Ovary (tissue), 9 donors: ENCODE data around the gene ATF2. TPM values are rescaled to one million over a fixed set of nuclear protein-coding genes. Genes with fewer than 3 reads are reported as not detected.

Experiments used
- DNase-seq, 5 donors: peaks; one replicate each; pipeline ENCODE4 v3.0.0-alpha.2; 2019 to 2020
- H3K27ac ChIP-seq, 2 donors: fragments of 200-600 bp; one replicate each; pipeline versions ENCODE4 v1.5.1 to v1.8.0; 2019 to 2022
- H3K27me3 ChIP-seq: fragments of 200-600 bp; one replicate; pipeline ENCODE4 v1.8.0; 2022
- H3K36me3 ChIP-seq: fragments of 200-600 bp; sonication (generic); one replicate; pipeline ENCODE4 v1.5.1; 2019
- H3K4me1 ChIP-seq: one replicate; pipeline ENCODE4 v1.8.1; 2013; ENCODE audit warnings: mild to moderate bottlenecking, moderate library complexity; ENCODE audit not compliant: insufficient read depth
- H3K4me3 ChIP-seq: fragments of 200-600 bp; sonication (generic); one replicate; pipeline ENCODE4 v1.5.1; 2017
- H3K9me3 ChIP-seq, 2 donors: fragments of 200-600 bp in 1 of 2; sonication (generic) in 1 of 2; one replicate each; pipeline versions ENCODE4 v1.5.1 to v1.8.1; 2013 to 2019; ENCODE audit warnings: mild to moderate bottlenecking in 1 of 2, moderate library complexity in 1 of 2
- EP300 ChIP-seq: sonication (generic); formaldehyde crosslinking; IDR thresholded peaks from one replicate; pipeline ENCODE4 v1.6.1; 2017; ENCODE audit warnings: antibody characterized with exemption
- POLR2A ChIP-seq: fragments of 450-650 bp; IDR thresholded peaks from one replicate; pipeline ENCODE4 v1.6.1; 2017; ENCODE audit warnings: antibody characterized with exemption, mild to moderate bottlenecking, moderate library complexity
- WGBS, 3 donors: extraction: QIAGEN DNeasy Blood & Tissue Kit in 1 of 3; methylation state at CpG; one replicate each; pipeline versions ENCODE4 v1.1.5 to v1.1.7; 2013 to 2017; 5-methylcytosine and 5-hydroxymethylcytosine counted together
- intact Hi-C, 4 donors: fragments of 100-400 bp; cut with DNase I; formaldehyde crosslinking; loops; one replicate each; pipeline versions ENCODE4 v1.11.0 to v1.15.1; 2022 to 2023
- polyA plus RNA-seq, 2 donors: library from polyadenylated mRNA; stranded (reverse); fragments of 200-250 nt in 1 of 2; fragments of 350-450 nt in 1 of 2; fragmentation: Illumina TruSeq in 1 of 2; extraction: RNeasy Lipid Tissue Mini Kit (QIAGEN cat#74804) in 1 of 2; gene quantifications; one replicate each; pipeline ENCODE4 v1.2.3, GENCODE V29; 2013 to 2014
- total RNA-seq, 7 donors: library from RNA; depleted of rRNA in 2 of 7; stranded (reverse); fragments of >200 nt in 2 of 7; fragmentation: NEBNext Ultra II Directional in 3 of 7; extraction: Animal tissue kit (Norgen Biotek cat#: 25700) in 3 of 7; gene quantifications; one replicate each; pipeline versions ENCODE4 v1.1.0 to v1.2.4, GENCODE V29; 2016 to 2023
- TF ChIP-seq, protein P1 (sequence below), 3 donors: fragments of 450-650 bp in 2 of 3; fragments of 200-600 bp in 1 of 3; IDR thresholded peaks; one replicate each; pipeline versions ENCODE4 v1.5.1 to v1.8.0; 2016 to 2022; ENCODE audit warnings: antibody characterized with exemption in 3 of 3, mild to moderate bottlenecking in 1 of 3
- donor health status: DM: no; HTN: no; CAD: no; lungs with moderate emphysema.
- donor health status: DM: no; HTN: no; CAD: no.
- donor health status: Bipolar disorder and iron deficiency.
- donor health status: DM: yes; HTN: yes; CAD: no.
- donor health status: DM: no; HTN: no; CAD: no.
- donor health status: DM: yes; HTN: yes; CAD: no.

ATF2 gene
- total and polyA plus RNA-seq, 9 donors, result 21.4 to 69.8 (median 54.5) TPM

DNA sequence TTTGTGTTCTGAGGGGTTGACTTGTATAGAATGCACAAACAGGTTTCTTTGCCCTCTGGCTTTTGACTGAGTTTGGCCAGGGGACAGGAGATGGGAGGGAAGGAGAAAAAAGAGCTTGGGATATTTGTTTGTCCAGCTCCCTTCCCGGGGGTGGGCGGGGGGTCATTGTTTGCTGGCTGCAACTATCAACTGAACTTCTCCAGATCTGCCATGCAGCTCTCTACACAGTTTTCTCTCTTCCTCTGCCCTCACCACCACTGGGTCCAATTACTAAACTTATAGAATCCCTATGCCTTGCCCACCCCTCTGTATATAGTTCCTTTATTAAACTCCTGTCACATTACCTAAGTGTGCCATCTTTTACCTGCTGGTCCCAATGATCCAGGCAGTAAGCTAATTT lies 130.1 kb downstream of the ATF2 start:
- H3K4me1 ChIP-seq, result no peaks in the 10 kb centered on the region
- H3K36me3 ChIP-seq, result no peaks in the 10 kb centered on the region
- intact Hi-C loops, result no loop called here
- DNase-seq, result no peak
- WGBS, 3 donors, result 64 to 74% (median 73%) methylated on average over 2 of the region's 2 CpGs
- no peaks in the 10 kb centered on the region for H3K27me3 ChIP-seq
- TF ChIP-seq POLR2A (no peak), EP300 (no peak)
- TF ChIP-seq, protein P1, sequence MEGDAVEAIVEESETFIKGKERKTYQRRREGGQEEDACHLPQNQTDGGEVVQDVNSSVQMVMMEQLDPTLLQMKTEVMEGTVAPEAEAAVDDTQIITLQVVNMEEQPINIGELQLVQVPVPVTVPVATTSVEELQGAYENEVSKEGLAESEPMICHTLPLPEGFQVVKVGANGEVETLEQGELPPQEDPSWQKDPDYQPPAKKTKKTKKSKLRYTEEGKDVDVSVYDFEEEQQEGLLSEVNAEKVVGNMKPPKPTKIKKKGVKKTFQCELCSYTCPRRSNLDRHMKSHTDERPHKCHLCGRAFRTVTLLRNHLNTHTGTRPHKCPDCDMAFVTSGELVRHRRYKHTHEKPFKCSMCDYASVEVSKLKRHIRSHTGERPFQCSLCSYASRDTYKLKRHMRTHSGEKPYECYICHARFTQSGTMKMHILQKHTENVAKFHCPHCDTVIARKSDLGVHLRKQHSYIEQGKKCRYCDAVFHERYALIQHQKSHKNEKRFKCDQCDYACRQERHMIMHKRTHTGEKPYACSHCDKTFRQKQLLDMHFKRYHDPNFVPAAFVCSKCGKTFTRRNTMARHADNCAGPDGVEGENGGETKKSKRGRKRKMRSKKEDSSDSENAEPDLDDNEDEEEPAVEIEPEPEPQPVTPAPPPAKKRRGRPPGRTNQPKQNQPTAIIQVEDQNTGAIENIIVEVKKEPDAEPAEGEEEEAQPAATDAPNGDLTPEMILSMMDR (IDR thresholded peaks at IDR 0.05), result no peak
- H3K27ac ChIP-seq, result no peak overlapping the region
- H3K9me3 ChIP-seq, result no peaks in the 10 kb centered on the region
- no peak overlapping the region for H3K4me3 ChIP-seq

DNA sequence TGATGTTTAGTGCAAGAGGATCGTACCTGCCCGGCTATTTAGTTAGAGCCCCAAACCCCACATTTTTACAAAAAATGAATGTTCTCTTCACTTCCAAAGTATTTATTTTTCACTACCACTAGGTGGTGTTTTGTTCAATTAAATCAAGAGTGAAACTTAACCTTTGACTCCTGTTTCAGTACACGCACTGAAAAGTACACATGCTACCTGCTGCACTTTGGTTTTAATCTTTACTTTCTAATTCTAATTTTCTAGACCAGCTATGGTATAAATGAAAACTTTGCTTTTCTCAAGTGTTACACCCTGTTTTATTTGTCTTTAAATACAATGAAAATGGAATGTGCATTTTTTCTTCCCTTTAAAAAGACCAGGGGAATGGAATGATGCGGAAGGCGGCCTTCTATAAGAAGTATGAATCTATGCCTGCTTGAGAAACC lies 131.4 kb downstream of the ATF2 start:
- Histone ChIP-seq H3K36me3 (no peaks in the 10 kb centered on the region), H3K4me1 (no peaks in the 10 kb centered on the region), H3K27ac (no peak overlapping the region), H3K27me3 (no peaks in the 10 kb centered on the region), H3K4me3 (no peak overlapping the region), H3K9me3 (no peaks in the 10 kb centered on the region)
- DNase-seq, result no peak
- no peak for TF ChIP-seq EP300
- no peak for TF ChIP-seq POLR2A
- TF ChIP-seq, protein P1 (IDR thresholded peaks at IDR 0.05), result peak in 1 of 3 donors; percentile 33
- WGBS, 3 donors, result 53 to 61% (median 60%) methylated on average over 5 of the region's 5 CpGs
- intact Hi-C loops, result no loop called here

DNA sequence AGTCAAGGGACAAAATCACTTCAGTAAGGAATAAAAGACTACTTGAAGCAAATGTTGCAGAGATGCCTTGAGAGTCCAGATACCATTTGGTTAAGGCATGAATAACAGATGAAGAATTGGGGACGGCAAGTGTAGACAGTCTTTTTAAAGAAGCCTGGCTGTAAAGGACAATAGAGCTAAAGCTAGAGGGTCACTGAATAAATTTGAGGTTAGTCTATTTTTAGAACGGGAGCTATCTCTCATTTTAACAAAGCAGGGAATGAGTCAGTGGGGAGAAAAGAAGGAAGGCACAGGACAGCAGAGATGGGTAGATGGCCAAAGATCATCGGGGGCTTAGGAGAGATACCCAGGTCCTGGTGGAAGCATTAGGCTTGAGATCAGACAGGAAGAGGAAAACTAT lies 132.2 kb downstream of the ATF2 start:
- TF ChIP-seq, protein P1 (IDR thresholded peaks at IDR 0.05), result no peak
- TF ChIP-seq POLR2A (no peak), EP300 (no peak)
- 49 to 75% (median 67%) methylated on average over 3 of the region's 3 CpGs for whole genome bisulfite sequencing, 3 donors
- no peak for DNase-seq
- intact Hi-C loops, result no loop called here
- no peaks in the 10 kb centered on the region for H3K4me1 ChIP-seq
- no peak overlapping the region for H3K4me3 ChIP-seq
- no peaks in the 10 kb centered on the region for H3K9me3 ChIP-seq
- H3K27me3 ChIP-seq, result no peaks in the 10 kb centered on the region
- H3K27ac ChIP-seq, result no peak overlapping the region
- no peaks in the 10 kb centered on the region for H3K36me3 ChIP-seq

DNA sequence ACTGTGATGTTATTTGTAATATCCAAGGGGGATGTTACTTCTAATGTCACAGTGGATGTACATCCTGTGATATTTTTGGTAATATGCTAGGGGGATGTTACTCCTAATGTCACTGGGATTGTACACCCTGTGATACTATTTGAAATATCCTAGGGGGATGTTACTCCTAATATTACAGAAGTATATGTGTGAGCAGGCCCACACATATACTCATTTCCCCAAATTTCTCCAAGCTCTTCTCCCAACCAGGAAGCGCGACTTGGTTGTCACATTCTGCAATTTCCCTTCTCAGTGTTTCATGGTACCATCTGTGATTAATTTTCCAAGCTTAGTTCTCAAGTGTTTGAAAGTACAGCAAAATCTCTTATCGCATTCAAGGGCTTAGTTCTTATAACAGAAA lies 133.3 kb downstream of the ATF2 start:
- intact Hi-C loops, result no loop called here
- TF ChIP-seq, protein P1 (IDR thresholded peaks at IDR 0.05), result no peak
- TF ChIP-seq EP300 (no peak), POLR2A (no peak)

More for the DNA sequence above, 133.3 kb downstream of the ATF2 start:
- H3K4me3 ChIP-seq, result no peak overlapping the region
- no peaks in the 10 kb centered on the region for H3K36me3 ChIP-seq
- 95 to 98% (median 98%) methylated on average over 3 of the region's 3 CpGs for WGBS, 3 donors
- no peaks in the 10 kb centered on the region for H3K4me1 ChIP-seq
- DNase-seq, result no peak
- H3K27ac ChIP-seq, result no peak overlapping the region
- H3K9me3 ChIP-seq, result no peaks in the 10 kb centered on the region
- no peaks in the 10 kb centered on the region for H3K27me3 ChIP-seq
